ENCODE results near the gene CHAC1.

CHAC1 gene

DNA sequence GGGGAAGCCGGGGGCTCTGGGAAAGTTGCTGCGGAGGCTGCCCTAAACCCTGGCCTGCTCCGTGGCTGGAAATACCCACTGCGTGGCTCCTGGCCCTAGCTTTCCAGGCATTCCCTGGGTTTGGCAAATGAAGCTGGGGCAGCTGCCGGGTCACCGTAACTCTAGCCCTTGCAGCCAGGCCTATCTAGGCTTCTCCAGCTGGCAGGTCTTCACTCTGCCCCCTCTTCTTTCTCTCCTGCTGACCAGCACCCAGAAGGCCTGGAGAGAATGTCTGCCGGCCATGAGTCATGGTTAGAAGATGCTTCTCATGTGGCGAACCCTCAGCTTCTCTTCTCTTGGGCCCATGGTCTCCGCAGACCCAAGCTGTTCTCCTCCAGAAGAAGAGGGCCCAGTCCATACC is 29.7 kb upstream of the CHAC1 start:
- no peak for DNase-seq (ENCODE audit: low spot score)

DNA sequence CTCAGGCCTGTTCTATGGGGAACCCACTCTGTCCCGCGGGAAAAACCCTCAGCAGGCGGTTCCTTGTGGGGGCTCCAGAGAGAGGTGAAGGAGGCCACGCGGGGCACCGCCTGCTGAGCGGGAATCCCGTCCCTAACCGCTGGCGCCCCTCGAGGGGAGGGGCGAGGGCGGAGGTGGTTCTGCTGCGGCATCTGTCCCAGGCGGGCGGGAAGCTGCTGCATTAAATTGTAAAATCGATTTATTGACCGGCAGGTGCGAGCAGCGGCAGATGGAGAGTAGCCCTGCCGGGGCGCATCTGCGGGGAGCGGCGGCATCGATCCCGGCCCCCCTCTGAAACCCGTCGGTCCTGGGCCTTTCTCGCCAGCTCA is 27.8 kb upstream of the CHAC1 start:
- DNase-seq (ENCODE audit: low spot score): no peak

DNA sequence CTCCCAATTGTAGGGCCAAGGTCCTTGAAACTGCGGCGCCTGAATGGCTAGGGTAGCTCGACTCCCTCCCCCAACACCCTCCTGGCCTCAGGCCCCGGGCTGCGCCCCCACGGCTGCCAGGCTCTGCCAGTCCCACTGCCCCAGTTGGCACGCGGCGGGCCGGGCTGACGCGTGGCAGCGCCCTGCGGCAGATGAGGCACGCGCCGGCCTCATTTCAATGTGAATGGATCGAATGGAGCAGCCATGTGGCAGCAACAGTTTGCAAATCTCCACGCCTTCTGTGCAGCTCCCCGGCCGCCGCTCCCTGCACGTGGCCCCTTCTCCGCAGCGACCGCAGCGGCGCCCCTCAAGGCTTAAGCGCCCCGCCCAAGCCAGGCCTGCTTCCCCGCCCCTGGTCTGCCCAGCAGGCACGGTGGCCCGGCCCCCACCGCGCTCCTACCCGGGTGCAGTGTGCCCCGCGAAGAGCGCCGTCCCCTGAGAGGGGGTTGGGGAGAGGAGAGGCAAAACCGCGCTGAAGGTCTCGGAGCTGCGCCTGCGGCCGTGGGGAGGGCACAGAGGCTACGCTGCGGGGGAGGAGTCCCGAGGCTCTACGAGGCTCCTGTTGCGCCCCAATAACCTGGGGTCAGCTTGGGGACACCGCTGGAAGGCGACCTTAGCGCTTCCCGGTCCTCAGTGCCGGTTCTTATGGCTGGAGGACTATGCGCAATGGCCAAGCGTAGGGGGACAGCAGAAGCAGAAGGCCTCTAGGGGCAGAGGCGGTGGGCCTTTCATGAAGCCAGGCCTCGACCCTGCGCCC is 27.2 kb upstream of the CHAC1 start:
- no peak for DNase-seq (ENCODE audit: low spot score)

DNA sequence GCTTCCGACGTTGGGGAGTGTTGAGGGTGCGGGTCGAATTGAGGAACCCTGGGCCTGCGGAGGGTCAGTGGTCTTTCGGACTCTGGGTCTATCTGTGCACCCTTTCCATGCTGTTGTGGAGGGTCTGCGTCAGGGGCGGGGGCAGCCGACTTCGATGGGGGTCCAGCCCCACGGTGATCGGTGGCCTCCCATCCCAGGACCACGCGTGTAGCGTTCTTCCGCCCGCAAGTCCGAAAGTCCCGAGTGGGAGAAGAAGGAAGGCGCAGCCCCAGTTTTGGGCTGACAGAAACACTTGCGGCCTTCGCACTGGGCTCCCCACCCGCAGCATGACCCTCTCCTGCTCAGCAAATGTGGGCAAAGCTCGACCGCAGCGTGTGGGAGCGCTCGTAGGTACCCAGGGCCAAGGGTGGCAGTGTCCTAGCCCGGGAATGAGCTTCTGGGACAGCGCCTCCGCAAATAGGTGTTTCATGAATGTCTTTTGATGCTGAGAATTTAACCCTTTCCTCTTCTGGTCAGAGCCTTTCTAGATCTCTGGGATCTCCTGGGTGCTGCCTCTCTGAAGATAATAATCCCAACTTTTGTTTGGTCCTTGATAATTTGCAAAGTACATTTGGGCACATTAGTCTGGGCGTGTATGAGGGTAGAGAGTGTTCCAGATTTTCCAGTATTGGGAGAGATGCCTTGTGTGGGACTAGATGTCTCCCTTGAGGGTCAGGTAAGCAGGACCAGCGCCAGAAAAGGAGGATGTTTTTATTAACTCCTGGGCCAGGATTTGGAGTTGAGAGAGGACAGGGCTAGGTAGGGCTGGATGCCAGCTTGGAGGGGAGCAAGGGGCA is 26.4 kb upstream of the CHAC1 start:
- no peak for DNase-seq (ENCODE audit: low spot score)

DNA sequence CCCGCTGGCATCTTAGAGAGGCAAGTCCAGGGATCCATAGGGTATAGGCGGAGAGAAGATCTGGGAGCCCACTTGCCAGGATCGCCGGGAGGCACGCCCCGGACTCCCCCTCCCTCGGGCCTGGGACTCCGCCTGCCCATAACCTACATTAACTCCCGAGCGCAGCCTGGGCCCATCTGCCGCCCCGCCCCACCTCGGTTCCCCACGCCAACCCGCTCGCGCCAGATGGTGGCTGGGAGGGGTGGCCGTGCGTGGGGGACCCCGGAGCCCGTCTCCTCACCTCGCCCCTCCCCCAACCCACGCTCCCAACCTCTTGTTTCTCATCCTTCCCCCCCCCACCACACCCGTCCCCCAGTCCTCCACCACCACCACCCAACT is 25.8 kb upstream of the CHAC1 start:
- DNase-seq (ENCODE audit: low spot score): no peak

DNA sequence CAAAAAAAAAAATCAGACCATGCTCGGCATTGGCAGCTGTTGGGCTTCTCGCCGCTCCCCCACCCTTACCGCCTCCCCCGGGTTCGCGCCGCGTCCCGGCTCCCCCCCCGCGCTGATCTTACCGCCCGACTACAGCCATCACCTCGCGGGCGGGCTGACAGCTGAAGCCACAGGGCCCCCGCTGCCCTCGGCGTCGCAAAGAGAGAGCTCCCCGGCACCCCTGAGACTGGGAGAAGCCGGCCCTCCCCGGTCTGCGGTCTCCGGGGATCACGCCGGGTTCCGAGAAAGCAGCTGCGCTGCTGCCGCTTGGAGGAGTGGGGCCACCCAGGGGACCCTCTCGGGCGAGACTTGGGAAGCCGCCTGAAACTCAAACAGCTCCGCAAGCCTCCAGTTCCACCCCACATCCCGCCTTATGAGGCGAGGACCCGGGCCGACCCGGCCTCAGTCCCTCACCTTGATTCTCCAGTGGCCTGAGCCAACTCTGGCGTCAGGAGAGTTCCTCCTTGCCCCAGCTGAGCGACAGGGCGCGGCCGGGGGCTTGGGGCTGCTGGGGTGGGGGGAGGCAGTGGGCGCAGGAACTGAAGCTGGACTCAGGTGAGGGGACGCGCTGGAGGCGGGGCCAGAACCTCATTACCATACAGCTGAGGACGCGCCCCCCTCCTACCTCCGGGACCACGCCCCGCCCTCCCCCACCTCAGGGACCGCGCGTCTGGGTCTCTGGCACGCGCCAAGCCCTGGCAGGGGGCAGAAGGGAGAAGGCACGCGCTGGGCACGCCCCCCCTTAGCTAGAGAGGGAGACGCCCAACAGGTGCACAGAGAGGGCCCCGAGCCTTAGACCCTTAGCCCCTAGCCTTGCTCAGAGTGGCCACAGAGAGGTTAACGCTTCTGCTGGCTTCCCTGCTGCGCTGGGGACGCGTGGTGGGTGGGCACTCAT is 25.1 kb upstream of the CHAC1 start:
- DNase-seq (ENCODE audit: low spot score): no peak

DNA sequence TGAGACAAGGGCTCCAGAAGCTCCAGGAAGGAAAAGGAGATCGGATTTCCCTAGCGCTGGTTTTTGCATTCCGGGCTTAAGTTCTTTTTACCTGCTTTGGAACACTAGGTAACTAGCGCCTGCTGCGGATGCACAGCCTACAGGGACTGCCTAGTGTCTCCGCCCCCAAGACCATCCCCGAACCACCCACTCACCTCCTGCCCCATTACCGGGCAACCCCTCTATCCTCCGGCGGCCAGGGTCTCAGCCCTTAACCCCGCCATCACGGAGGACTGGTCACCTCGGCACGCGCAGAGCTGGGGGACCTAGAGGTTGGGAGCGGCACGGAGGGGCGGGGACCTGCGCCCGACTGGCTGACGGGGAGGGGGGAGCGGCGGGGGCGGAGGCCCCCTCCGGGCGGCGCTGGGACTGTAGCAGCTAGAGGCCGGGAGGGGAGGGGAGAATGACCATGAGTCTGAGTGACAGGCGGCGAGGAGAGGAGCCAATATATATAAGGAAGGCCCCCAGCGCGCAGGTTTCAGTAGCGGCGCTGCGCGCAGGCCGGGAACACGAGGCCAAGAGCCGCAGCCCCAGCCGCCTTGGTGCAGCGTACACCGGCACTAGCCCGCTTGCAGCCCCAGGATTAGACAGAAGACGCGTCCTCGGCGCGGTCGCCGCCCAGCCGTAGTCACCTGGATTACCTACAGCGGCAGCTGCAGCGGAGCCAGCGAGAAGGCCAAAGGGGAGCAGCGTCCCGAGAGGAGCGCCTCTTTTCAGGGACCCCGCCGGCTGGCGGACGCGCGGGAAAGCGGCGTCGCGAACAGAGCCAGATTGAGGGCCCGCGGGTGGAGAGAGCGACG is 24.2 kb upstream of the CHAC1 start, which contains the start of gene DLL4:
Gene DLL4, plus strand, starts transcription at position 520 of the 839 bp plus-strand sequence. CDS start 329 bp downstream, outside the sequence.
- peak; percentile 89 for DNase-seq (ENCODE audit: low spot score)

DNA sequence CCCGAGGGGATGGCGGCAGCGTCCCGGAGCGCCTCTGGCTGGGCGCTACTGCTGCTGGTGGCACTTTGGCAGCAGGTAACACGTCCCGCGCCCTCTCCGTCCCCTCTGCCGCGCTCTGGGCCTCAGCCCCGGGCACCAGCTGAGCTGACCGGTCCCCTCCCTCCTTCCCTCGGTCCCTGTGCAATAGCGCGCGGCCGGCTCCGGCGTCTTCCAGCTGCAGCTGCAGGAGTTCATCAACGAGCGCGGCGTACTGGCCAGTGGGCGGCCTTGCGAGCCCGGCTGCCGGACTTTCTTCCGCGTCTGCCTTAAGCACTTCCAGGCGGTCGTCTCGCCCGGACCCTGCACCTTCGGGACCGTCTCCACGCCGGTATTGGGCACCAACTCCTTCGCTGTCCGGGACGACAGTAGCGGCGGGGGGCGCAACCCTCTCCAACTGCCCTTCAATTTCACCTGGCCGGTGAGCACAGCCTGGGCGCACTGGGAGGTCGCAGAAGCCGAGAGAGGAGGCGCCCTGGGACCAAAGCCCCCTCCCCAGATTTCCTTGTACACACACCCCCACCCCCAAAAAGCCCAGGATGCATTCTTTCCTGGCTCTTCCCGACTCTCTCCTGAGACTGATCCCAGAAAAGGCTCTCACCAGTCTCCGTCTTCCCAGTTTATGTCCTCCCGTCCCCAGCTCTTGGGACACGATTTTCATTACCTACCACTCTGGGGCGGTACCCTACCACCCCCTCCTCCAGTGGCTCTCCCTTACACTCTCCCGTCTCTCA is 23.4 kb upstream of the CHAC1 start:
- no peak for DNase-seq (ENCODE audit: low spot score)

DNA sequence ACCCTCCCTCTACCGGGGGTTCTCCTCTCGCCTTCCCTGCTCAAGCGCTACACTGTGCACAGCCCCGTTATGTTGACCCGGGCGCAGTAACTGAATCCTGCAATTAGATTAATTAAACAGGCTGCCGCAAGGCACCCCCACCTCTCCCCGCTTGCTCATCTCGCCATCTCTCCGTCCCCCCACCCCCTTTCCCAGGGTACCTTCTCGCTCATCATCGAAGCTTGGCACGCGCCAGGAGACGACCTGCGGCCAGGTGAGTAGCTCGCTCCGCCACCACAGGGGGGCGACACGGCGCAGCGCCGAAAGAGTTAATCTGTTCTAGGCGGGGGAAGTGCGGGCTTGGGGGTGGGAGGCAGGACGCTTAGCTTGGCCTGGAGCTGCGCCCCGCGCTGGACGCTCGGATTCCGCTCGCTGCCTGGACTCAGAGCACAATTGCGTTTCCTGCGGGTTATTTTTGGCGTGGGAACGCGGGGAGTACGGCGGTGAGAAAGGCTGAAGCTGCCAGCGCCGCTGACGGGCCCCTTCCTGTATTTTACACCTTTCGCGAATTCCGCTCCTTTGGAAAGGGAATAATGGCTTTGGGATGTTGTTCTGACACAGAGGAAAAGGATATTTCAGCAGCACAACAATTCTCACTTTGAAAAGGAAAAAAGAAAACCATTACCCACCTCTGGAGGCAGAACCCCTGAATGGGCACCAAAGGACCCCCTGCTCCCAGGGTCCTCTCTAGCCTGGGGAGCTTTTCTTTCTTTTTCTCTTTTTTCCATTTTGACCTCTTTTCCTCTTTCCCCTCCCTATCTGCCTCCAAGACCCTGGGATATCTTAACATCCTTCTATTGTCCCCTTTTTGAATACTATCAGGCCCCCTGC is 22.6 kb upstream of the CHAC1 start:
- DNase-seq (ENCODE audit: low spot score): peak; percentile 78

DNA sequence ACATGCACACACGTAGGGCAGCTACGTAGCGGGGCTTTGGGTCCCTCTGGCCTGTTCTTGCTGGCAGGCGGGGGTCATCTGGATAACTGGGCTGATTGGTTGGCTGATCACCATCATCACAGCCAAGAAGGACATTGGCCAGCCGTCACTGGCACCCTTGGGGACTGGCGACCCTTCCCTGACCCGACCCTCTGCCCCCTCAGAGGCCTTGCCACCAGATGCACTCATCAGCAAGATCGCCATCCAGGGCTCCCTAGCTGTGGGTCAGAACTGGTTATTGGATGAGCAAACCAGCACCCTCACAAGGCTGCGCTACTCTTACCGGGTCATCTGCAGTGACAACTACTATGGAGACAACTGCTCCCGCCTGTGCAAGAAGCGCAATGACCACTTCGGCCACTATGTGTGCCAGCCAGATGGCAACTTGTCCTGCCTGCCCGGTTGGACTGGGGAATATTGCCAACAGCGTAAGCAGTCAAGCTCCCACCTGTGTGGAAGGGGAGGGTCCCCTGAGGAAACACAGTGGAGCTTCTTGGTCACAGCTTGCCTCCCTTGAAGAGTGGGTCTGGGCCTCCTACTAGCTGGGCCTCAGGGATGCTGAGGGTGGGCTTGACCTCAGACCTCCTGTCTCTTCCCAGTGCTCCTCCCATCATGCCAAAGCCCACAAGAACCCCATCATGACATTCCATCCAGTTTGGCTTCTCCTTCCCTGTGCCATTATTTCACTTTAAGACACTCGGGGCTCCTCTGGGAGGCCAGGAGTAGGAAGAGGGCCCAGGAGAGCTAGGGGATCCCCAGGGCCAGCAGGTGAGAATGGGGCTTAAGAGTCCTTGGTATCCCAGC is 21.8 kb upstream of the CHAC1 start:
- no peak for DNase-seq (ENCODE audit: low spot score)

DNA sequence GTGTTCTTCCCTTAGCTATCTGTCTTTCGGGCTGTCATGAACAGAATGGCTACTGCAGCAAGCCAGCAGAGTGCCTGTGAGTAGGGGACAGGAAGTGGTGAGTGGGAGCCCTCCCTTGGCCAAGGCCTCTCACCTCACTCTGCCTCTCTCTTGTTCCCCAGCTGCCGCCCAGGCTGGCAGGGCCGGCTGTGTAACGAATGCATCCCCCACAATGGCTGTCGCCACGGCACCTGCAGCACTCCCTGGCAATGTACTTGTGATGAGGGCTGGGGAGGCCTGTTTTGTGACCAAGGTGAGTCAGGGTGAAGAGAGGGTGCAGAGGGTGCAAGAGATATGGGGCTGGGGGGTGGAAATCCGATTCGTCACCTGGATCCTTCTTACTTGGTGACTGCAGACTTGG is 21.1 kb upstream of the CHAC1 start:
- DNase-seq (ENCODE audit: low spot score): no peak

DNA sequence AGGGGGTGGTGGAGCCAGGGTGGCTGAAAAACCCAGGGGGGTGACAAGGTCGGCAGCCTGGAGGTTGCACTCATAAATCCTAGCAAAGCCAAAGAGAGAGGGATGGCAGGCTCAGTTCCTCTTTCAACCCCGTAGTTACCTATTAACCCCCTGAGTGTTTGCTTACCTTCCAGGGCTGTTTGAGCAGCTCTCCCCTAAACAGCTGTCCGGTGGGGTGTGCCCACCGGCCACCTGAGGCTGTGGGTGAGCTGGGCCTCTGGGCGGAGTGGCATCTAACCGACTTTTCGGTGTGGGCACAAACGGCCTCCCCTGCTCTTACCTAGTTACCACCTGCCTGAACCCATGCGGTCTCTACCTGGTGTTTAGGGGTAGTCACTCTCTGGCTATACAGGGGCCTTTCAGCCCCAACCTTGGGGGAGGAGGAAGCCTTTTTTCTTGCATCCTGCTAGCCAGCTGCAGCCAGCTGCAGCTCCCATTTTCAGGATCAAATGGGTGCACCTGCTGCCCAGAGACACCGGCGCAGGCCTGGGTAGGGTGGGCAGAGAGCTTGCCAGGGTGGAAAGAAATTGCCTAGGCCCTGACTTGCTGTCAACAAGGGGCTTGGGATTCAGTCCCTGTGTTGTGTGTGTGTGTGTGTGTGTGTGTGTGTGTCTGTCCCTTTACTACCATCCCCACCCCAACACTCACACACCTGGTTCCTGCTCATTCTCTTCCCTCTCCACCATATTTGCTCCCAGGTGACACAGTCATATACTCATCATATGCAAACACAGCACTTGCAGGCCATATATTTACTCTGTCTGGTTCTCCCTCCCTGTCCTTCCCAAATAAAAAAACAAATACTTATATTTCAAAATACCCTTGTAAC is 20.4 kb upstream of the CHAC1 start:
- no peak for DNase-seq (ENCODE audit: low spot score)

DNA sequence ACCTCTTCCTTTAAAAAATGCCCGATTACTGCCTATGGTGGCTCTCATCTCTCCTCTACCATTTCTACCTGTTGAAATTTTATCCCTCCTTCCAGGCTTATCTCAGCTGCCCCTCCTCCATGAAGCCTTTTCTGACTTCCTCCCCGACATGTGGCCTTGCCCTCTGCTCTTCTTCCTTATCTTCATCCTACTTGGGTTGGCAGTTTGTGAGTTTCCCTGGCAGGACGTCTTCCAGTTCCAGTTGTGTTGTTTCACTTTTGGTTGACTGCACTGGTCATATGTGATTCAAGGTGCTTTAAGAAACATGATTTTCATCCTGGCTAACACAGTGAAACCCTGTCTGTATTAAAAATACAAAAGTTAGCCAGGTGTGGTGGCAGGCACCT is 19.8 kb upstream of the CHAC1 start:
- DNase-seq (ENCODE audit: low spot score): no peak

DNA sequence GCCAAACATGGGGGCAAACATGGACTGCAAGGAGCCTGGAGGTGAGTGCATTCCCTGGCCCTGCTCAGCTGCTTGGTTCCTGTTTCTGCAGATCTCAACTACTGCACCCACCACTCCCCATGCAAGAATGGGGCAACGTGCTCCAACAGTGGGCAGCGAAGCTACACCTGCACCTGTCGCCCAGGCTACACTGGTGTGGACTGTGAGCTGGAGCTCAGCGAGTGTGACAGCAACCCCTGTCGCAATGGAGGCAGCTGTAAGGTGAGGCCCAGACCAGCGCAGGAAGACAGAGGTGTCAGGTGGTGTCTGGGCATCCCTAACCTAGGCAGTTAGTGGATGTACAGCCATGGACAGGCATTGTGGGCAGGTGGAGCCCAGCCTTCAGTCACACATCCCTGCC is 18.8 kb upstream of the CHAC1 start:
- DNase-seq (ENCODE audit: low spot score): no peak

DNA sequence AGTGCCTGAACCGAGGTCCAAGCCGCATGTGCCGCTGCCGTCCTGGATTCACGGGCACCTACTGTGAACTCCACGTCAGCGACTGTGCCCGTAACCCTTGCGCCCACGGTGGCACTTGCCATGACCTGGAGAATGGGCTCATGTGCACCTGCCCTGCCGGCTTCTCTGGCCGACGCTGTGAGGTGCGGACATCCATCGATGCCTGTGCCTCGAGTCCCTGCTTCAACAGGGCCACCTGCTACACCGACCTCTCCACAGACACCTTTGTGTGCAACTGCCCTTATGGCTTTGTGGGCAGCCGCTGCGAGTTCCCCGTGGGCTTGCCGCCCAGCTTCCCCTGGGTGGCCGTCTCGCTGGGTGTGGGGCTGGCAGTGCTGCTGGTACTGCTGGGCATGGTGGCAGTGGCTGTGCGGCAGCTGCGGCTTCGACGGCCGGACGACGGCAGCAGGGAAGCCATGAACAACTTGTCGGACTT is 17.0 kb upstream of the CHAC1 start:
- no peak for DNase-seq (ENCODE audit: low spot score)

DNA sequence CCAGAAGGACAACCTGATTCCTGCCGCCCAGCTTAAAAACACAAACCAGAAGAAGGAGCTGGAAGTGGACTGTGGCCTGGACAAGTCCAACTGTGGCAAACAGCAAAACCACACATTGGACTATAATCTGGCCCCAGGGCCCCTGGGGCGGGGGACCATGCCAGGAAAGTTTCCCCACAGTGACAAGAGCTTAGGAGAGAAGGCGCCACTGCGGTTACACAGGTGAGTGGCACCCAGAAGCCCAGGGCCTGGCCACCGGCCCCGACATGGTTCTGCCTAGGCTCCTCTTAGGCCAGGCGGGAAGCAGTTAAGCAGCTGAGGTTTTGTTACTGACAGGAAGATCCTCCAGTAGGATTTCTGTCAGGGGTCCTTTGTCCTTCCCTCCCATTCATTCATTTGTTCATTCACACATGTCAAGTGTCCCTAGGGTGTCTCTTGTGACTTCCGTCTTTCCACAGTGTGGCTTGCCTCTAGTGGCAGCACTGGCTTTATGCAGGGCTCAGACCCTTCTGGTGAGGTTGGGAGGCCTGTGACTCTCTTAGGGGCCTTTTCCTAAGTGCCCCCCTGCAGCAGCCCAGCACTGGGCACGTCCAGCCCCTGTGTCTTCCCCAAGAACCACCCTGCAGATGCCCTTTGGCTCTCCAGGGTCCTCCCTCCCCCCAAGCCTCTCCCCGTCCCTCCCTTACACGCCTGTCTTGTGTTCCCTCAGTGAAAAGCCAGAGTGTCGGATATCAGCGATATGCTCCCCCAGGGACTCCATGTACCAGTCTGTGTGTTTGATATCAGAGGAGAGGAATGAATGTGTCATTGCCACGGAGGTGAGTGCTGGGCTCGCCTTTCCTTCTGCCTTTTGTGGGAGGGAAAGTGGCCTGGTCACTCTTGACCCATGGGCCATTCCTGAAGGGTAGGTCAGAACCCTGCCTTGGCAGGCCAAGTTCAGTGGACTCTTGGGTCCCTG is 16.3 kb upstream of the CHAC1 start:
- no peak for DNase-seq (ENCODE audit: low spot score)
